ENCODE data around the gene TSEN2. TPM values are rescaled to one million over a fixed set of nuclear protein-coding genes. Genes with fewer than 3 reads are reported as not detected.

The TSEN2 gene
- total RNA-seq, 2 donors from 2014 or later, result 16.6 to 18.2 TPM

DNA sequence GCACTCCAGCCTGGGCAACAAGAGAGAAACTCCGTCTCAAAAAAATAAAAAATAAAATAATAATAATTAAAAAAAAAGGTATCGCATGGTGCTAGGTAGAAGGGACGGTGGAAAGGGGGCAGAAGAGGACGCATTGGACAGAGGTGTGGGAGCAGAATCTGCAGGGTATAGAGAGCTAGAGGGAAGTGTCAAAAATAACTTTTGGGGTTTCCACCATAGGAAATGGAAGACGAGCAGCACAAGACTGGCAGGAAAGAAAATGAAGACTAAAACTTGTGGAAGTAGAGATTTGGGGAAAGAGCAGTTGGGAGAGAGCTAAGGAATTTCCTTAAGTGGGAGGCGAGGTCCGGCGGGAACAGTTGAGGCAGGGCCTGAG, 72.0 kb downstream of the TSEN2 start:
- Histone ChIP-seq H3K4me1 (ENCODE audit: control insufficient read depth, insufficient read depth, low read length) (peaks cover 9% of the 10 kb centered on the region), H3K9me3 (ENCODE audit: control insufficient read depth, low read length) (no peaks in the 10 kb centered on the region), H3K9ac (ENCODE audit: extremely low read depth, low read length, poor library complexity, severe bottlenecking) (peak overlapping the region; percentile 90), H3K4me3 (ENCODE audit: low read length) (peak overlapping the region; percentile 96), H3K27me3 (ENCODE audit: control insufficient read depth, insufficient read depth, low read length, poor library complexity, severe bottlenecking) (no peaks in the 10 kb centered on the region), H3K36me3 (ENCODE audit: control insufficient read depth, insufficient read depth, low read length) (no peaks in the 10 kb centered on the region), H3K27ac (ENCODE audit: low read depth, low read length) (peak overlapping the region; percentile 45)
- no peak for DNase-seq
- Mint-ChIP-seq H3K27ac (peak overlapping the region; percentile 95), H3K9me3 (no peaks in the 10 kb centered on the region), H3K4me3 (peak overlapping the region; percentile 77), H3K36me3 (ENCODE audit: low read depth) (no peaks in the 10 kb centered on the region), H3K27me3 (ENCODE audit: insufficient read depth) (peaks cover 5% of the 10 kb centered on the region), H3K4me1 (peaks cover 26% of the 10 kb centered on the region)
- TF ChIP-seq, protein P1, sequence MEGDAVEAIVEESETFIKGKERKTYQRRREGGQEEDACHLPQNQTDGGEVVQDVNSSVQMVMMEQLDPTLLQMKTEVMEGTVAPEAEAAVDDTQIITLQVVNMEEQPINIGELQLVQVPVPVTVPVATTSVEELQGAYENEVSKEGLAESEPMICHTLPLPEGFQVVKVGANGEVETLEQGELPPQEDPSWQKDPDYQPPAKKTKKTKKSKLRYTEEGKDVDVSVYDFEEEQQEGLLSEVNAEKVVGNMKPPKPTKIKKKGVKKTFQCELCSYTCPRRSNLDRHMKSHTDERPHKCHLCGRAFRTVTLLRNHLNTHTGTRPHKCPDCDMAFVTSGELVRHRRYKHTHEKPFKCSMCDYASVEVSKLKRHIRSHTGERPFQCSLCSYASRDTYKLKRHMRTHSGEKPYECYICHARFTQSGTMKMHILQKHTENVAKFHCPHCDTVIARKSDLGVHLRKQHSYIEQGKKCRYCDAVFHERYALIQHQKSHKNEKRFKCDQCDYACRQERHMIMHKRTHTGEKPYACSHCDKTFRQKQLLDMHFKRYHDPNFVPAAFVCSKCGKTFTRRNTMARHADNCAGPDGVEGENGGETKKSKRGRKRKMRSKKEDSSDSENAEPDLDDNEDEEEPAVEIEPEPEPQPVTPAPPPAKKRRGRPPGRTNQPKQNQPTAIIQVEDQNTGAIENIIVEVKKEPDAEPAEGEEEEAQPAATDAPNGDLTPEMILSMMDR (conservative IDR thresholded peaks at IDR 0.05), result no peak
- WGBS, 2 experiments (ENCODE audit: insufficient coverage in 1 of 2, insufficient read length in 1 of 2), result 25 to 31% methylated on average over 7 of the region's 8 CpGs

DNA sequence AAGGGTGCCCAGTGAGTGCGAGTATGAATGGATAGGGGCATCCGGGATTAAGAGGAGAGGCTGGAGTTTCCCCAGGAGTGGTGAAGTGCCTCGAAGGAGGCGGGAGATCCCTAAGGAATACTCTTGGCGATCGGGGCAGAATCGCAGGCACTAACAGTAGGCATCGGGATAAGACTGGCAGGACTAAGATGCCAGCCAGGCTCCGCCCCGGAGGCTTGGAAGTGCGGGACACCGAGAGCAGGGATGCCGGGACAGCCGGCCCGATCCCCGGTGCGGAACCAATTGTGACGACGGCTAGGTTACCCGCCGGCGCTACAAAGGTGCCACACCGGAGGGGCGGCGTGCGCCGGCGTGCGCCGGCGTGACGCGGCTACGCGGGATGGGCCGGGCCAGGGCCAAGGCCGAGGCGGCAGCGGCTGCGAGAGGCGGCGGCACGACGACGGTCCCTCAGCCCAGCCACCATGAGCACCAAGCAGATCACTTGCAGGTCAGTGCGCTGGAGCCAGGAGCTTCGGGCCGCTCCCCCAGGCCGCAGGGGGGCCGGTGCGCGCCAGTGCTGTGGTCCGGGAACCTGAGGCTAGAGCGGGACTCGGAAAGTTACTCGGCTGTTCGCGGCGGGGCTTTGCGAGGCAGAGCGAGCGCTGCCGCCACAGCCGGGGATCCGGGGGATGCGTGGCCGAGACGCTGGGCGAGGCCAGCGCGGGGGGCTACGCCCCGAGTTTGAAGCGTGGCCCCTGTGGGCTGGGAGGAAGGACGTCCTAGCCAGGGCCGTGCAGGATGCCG, 72.6 kb downstream of the TSEN2 start, which contains the start of gene MKRN2:
Gene MKRN2, plus strand, starts transcription at position 398 of the 783 bp plus-strand sequence. Its CDS starts 64 bp downstream, at position 462.
- peak; percentile 96 for DNase-seq
- no peaks in the 10 kb centered on the region for H3K9me3 ChIP-seq (ENCODE audit: control insufficient read depth, low read length)
- peaks cover 9% of the 10 kb centered on the region for H3K4me1 ChIP-seq (ENCODE audit: control insufficient read depth, insufficient read depth, low read length)
- Mint-ChIP-seq H3K27ac (peak within 1 kb of the TSS; percentile 95), H3K9me3 (no peaks in the 10 kb centered on the region), H3K27me3 (ENCODE audit: insufficient read depth) (peaks cover 5% of the 10 kb centered on the region), H3K36me3 (ENCODE audit: low read depth) (no peaks in the 10 kb centered on the region), H3K4me1 (peaks cover 27% of the 10 kb centered on the region), H3K4me3 (peak within 1 kb of the TSS; percentile 77)
- TF ChIP-seq, protein P1 (conservative IDR thresholded peaks at IDR 0.05), result no peak
- peak within 1 kb of the TSS; percentile 96 for H3K4me3 ChIP-seq (ENCODE audit: low read length)
- no peaks in the 10 kb centered on the region for H3K27me3 ChIP-seq (ENCODE audit: control insufficient read depth, insufficient read depth, low read length, poor library complexity, severe bottlenecking)
- 0 to 2% methylated on average over 19 to 77 of the region's 77 CpGs for WGBS, 2 experiments (ENCODE audit: insufficient coverage in 1 of 2, insufficient read length in 1 of 2)
- no peaks in the 10 kb centered on the region for H3K36me3 ChIP-seq (ENCODE audit: control insufficient read depth, insufficient read depth, low read length)
- H3K9ac ChIP-seq (ENCODE audit: extremely low read depth, low read length, poor library complexity, severe bottlenecking), result peak within 1 kb of the TSS; percentile 90
- peak within 1 kb of the TSS; percentile 91 for H3K27ac ChIP-seq (ENCODE audit: low read depth, low read length)

DNA sequence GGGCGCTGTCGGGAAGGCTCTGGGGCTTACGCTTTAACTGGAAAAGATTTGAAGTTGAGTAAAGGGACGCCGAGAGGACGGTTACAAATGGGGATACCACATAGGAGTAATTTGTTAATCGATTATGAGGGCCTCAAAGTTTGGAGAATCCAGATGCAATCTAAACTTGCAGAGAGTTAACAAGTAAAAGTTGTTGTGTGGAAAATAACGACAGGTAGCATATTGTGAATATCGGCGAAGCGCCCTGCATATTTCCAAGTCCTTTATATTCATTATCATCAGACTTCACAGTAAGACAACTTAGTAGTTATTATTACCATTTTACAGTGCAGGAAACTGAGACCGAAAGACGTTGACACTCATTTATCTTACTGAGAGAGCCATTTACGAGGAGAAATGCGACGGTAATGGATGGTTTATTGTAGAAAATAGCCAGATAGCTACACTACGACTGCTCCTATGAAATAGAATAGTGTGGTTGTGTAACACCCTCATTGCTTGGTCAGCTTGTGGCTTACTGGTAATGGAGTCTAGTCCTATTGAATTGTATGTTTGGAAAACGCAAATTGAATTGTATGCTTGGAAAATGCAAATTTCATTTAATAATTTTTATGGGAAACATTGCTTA, 73.3 kb downstream of the TSEN2 start:
- Mint-ChIP-seq H3K36me3 (ENCODE audit: low read depth) (no peaks in the 10 kb centered on the region), H3K4me3 (peak overlapping the region; percentile 77), H3K4me1 (peaks cover 34% of the 10 kb centered on the region), H3K9me3 (no peaks in the 10 kb centered on the region), H3K27ac (peak overlapping the region; percentile 89), H3K27me3 (ENCODE audit: insufficient read depth) (peaks cover 5% of the 10 kb centered on the region)
- Histone ChIP-seq H3K27ac (ENCODE audit: low read depth, low read length) (peak overlapping the region; percentile 91), H3K4me3 (ENCODE audit: low read length) (peak overlapping the region; percentile 96), H3K9me3 (ENCODE audit: control insufficient read depth, low read length) (no peaks in the 10 kb centered on the region), H3K9ac (ENCODE audit: extremely low read depth, low read length, poor library complexity, severe bottlenecking) (peak overlapping the region; percentile 90), H3K4me1 (ENCODE audit: control insufficient read depth, insufficient read depth, low read length) (peaks cover 9% of the 10 kb centered on the region), H3K27me3 (ENCODE audit: control insufficient read depth, insufficient read depth, low read length, poor library complexity, severe bottlenecking) (no peaks in the 10 kb centered on the region), H3K36me3 (ENCODE audit: control insufficient read depth, insufficient read depth, low read length) (no peaks in the 10 kb centered on the region)
- 0 to 4% methylated on average over 11 to 18 of the region's 18 CpGs for WGBS, 2 experiments (ENCODE audit: insufficient coverage in 1 of 2, insufficient read length in 1 of 2)
- TF ChIP-seq, protein P1 (conservative IDR thresholded peaks at IDR 0.05), result no peak
- no peak for DNase-seq
